HepG2 (cell line): ENCODE measurements around the gene ZNF628. TPM values are rescaled to one million over a fixed set of nuclear protein-coding genes. Genes with fewer than 3 reads are reported as not detected.

ENCODE experiments used
- CC2D1A ChIP-seq: sonication (generic); formaldehyde crosslinking; IDR thresholded peaks from 2 replicates; pipeline ENCODE4 v1.8.1; 2023; ENCODE audit warnings: mild to moderate bottlenecking, missing genetic modification reagents
- DBP ChIP-seq: sonication (generic); formaldehyde crosslinking; IDR thresholded peaks from 2 replicates; pipeline ENCODE4 v1.4.0; 2020; ENCODE audit warnings: missing genetic modification reagents; ENCODE audit errors: not compliant biosample characterization
- ELF1 ChIP-seq: sonication (generic); formaldehyde crosslinking; IDR thresholded peaks from 2 replicates; pipeline ENCODE4 v1.4.0; 2020; ENCODE audit warnings: missing genetic modification reagents
- GPN1 ChIP-seq: sonication (generic); formaldehyde crosslinking; IDR thresholded peaks from 2 replicates; pipeline ENCODE4 v1.5.1; 2020; ENCODE audit warnings: missing genetic modification reagents, borderline replicate concordance
- IKZF4 ChIP-seq: sonication (generic); formaldehyde crosslinking; IDR thresholded peaks from 2 replicates; pipeline ENCODE4 v1.5.1; 2020; ENCODE audit warnings: borderline replicate concordance, mild to moderate bottlenecking, low read depth, missing genetic modification reagents; ENCODE audit errors: not compliant biosample characterization
- KDM2A ChIP-seq: sonication (generic); formaldehyde crosslinking; IDR thresholded peaks from 2 replicates; pipeline ENCODE4 v1.4.0; 2020; ENCODE audit warnings: low read depth, missing genetic modification reagents, borderline replicate concordance
- MTA3 ChIP-seq: sonication (generic); formaldehyde crosslinking; IDR thresholded peaks from 2 replicates; pipeline ENCODE4 v1.4.0; 2020; ENCODE audit warnings: missing genetic modification reagents
- NR3C1 ChIP-seq: sonication (generic); formaldehyde crosslinking; IDR thresholded peaks from 2 replicates; pipeline ENCODE4 v1.4.0; 2020; ENCODE audit warnings: missing genetic modification reagents
- NRL ChIP-seq: sonication (generic); formaldehyde crosslinking; IDR thresholded peaks from 2 replicates; pipeline ENCODE4 v1.5.0; 2020; ENCODE audit warnings: missing genetic modification reagents, mild to moderate bottlenecking, moderate library complexity, borderline replicate concordance
- POLR2AphosphoS2 ChIP-seq: IDR thresholded peaks from 2 replicates; pipeline ENCODE4 v1.6.1; 2011; ENCODE audit warnings: low read depth, low read length, improper control_type of control experiment
- SKI ChIP-seq: fragments of 450-650 bp; IDR thresholded peaks from one replicate; pipeline ENCODE4 v1.6.1; 2018; ENCODE audit warnings: mild to moderate bottlenecking; ENCODE audit not compliant: partially characterized antibody
- TOPORS ChIP-seq: sonication (generic); formaldehyde crosslinking; IDR thresholded peaks from 2 replicates; pipeline ENCODE4 v1.8.0; 2023; ENCODE audit warnings: mild to moderate bottlenecking, missing genetic modification reagents
- TP53 ChIP-seq: sonication (generic); formaldehyde crosslinking; conservative IDR thresholded peaks from 2 replicates; pipeline ENCODE4 v1.4.0; 2020; ENCODE audit warnings: missing genetic modification reagents
- ZBTB2 ChIP-seq: sonication (generic); formaldehyde crosslinking; IDR thresholded peaks from 2 replicates; pipeline ENCODE4 v1.8.0; 2022; ENCODE audit warnings: low read depth, missing genetic modification reagents
- ZBTB37 ChIP-seq: sonication (generic); formaldehyde crosslinking; IDR thresholded peaks from 2 replicates; pipeline ENCODE4 v1.4.0; 2020; ENCODE audit warnings: mild to moderate bottlenecking, missing genetic modification reagents
- ZFP37 ChIP-seq: sonication (generic); formaldehyde crosslinking; IDR thresholded peaks from 2 replicates; pipeline ENCODE4 v1.4.0; 2020; ENCODE audit warnings: missing genetic modification reagents, borderline replicate concordance
- ZFY ChIP-seq: sonication (generic); formaldehyde crosslinking; IDR thresholded peaks from 2 replicates; pipeline ENCODE4 v1.4.0; 2020; ENCODE audit warnings: missing genetic modification reagents
- ZNF143 ChIP-seq: sonication (generic); formaldehyde crosslinking; IDR thresholded peaks from 2 replicates; pipeline ENCODE4 v1.4.0; 2020; ENCODE audit warnings: missing genetic modification reagents
- ZNF350 ChIP-seq: sonication (generic); formaldehyde crosslinking; IDR thresholded peaks from 2 replicates; pipeline ENCODE4 v1.4.0; 2020; ENCODE audit warnings: mild to moderate bottlenecking, low read depth, missing genetic modification reagents, borderline replicate concordance
- ZNF431 ChIP-seq: sonication (generic); formaldehyde crosslinking; IDR thresholded peaks from 2 replicates; pipeline ENCODE4 v1.9.0; 2022; ENCODE audit warnings: missing genetic modification reagents, low read depth, mild to moderate bottlenecking, borderline replicate concordance
- ZNF512B ChIP-seq: sonication (generic); formaldehyde crosslinking; IDR thresholded peaks from 2 replicates; pipeline ENCODE4 v1.5.1; 2020; ENCODE audit warnings: missing genetic modification reagents, mild to moderate bottlenecking, borderline replicate concordance
- ZNF564 ChIP-seq: sonication (generic); formaldehyde crosslinking; IDR thresholded peaks from 2 replicates; pipeline ENCODE4 v1.8.1; 2023; ENCODE audit warnings: mild to moderate bottlenecking, missing genetic modification reagents
- ZNF75D ChIP-seq: sonication (generic); formaldehyde crosslinking; IDR thresholded peaks from 2 replicates; pipeline ENCODE4 v1.8.1; 2023; ENCODE audit warnings: missing genetic modification reagents, mild to moderate bottlenecking, borderline replicate concordance
- polyA plus RNA-seq, 8 experiments: library from polyadenylated mRNA; depleted of rRNA in 3 of 8; stranded (reverse) in 7 of 8; unstranded in 1 of 8; fragments of >200 nt; fragmentation: Illumina TruSeq in 4 of 8; extraction: Trizol in 4 of 8; gene quantifications; 2 replicates each; pipeline versions ENCODE4 v1.2.1 to v1.2.3, GENCODE V29; 2011 to 2016; ENCODE audit warnings: low read depth in 4 of 8, missing spikeins in 1 of 8, mixed read lengths in 1 of 8; ENCODE audit not compliant: insufficient read depth in 1 of 8
- total RNA-seq, 5 experiments: library from RNA; depleted of rRNA; stranded (reverse); fragments of >200 nt; fragmentation: Illumina TruSeq; extraction: Trizol; gene quantifications; 2 replicates each; pipeline ENCODE4 v1.2.3, GENCODE V29; 2016; ENCODE audit warnings: low read depth in 1 of 5

The ZNF628 gene
- total and polyA plus RNA-seq, 2 of the 13 experiments (the other 11 are each of a cell fraction or from before 2014, with no cell fraction given) = 0.54 to 1.2 TPM

- TF ChIP-seq ZBTB37 (CRISPR knock-in tag) (0 out of 2 replicates have a peak, but pooled peaks have one; percentile 73), SKI (no peak), ZNF143 (peak; percentile 97), ZNF75D (CRISPR knock-in tag) (no peak; the same call in 1 of the 2 replicates), ZFY (peak; percentile 98), MTA3 (0 out of 2 replicates have a peak, but pooled peaks have one; percentile 43), POLR2AphosphoS2 (no peak), ZFP37 (CRISPR knock-in tag) (no peak), ZBTB2 (CRISPR knock-in tag) (peak; percentile 98), IKZF4 (peak; percentile 73), KDM2A (CRISPR knock-in tag) (peak; percentile 77), ZNF431 (CRISPR knock-in tag) (no peak), GPN1 (CRISPR knock-in tag) (no peak), NRL (peak; percentile 94), TP53 (CRISPR knock-in tag) (0 out of 2 replicates have a peak, but pooled peaks have one; percentile 44), ZNF512B (CRISPR knock-in tag) (no peak), TOPORS (CRISPR knock-in tag) (no peak), DBP (CRISPR knock-in tag) (no peak), CC2D1A (no peak), ZNF564 (CRISPR knock-in tag) (peak; percentile 91), ZNF350 (CRISPR knock-in tag) (no peak; the same call in 1 of the 2 replicates), ELF1 (peak; percentile 77), NR3C1 (CRISPR knock-in tag) (no peak)
Measured at GRCh38 chr19:55476100-55476775, at the start of gene ZNF628 (continued).
